Measurements from ENCODE around the gene EXOC7.
"Not testable (repeated sequence)": the region's sequence is repeated elsewhere in the genome, so short reads cannot be mapped to it uniquely, and the experiment has no call there.

EXOC7 gene

GRCh38 chr17:76042868-76043267 lies 60.7 kb downstream of the EXOC7 start:
- DNase-seq (ENCODE audit: low read depth) = not testable (repeated sequence)

GRCh38 chr17:76040376-76040775 lies 63.2 kb downstream of the EXOC7 start:
- no peak for DNase-seq (ENCODE audit: low read depth)

DNA sequence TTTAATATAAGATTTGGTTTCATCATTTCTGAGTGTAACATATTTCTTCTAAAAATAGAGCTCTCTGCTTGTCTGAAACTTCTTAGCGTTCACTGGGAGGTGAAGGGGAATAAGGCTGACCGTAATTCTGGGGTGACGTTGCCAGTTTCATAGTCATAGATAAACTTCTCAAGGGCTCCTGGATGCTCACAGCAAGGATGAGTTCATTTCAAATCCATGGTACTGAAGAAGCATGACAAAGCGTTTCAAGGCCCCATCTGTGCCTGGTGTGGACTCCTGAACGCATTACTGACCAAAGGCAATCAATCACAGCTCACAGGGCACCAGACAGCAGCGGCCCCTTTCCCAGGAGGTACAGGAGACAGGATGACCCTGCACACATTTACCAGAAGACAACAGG lies 64.5 kb downstream of the EXOC7 start:
- DNase-seq (ENCODE audit: low read depth) = no peak

- DNase-seq (ENCODE audit: low read depth) = no peak
Measured at GRCh38 chr17:76038050-76038449, 65.5 kb downstream of the EXOC7 start.

GRCh38 chr17:76036497-76037261 lies 66.9 kb downstream of the EXOC7 start:
- DNase-seq (ENCODE audit: low read depth) = no peak

DNA sequence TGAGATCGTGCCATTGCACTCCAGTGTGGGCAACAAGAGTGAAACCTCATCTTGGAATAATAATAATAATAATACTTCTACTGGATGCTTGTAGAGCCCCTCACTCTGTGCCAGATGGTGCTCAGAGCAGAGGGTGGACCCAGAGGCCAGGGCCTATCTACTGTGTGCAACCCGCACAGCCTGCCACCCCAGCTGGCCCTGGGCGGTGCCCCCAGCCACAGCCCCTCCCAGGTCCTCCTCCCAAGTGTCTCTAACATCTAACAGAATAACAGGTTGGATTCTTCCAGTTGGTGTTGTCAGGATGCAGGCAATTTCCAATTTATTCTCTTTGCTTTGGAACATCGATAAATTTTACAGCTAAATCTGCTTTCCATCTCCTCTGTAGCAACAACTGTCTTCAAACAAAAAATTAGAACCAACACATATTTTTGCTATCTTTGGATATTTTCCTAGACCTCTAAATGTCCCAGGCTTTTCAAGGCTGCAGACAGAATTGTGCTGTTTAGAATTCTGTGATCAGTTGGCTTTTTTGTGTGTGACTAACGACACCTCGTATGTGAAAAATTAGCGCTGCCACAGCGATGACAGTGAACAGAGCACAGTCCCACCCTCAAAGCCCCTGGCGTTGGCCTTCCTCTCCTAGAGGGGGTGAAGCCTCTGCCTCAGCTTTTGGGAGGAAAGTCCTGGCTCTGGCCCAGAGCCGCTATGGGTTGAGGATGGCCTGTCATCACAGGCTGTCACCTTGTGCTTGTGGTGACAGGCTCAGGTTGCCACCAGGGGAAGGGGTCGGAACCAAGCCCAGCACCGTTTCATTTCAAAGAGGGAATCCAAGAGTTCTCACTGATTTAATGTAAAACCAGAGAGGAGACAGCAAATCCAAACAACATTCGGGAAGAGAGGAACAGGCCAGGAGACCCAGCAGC lies 68.9 kb downstream of the EXOC7 start:
- no peak for DNase-seq (ENCODE audit: low read depth)

GRCh38 chr17:76033139-76033538 lies 70.4 kb downstream of the EXOC7 start:
- no peak for DNase-seq (ENCODE audit: low read depth)

GRCh38 chr17:76032780-76033108 lies 70.8 kb downstream of the EXOC7 start:
- no peak for DNase-seq (ENCODE audit: low read depth)

DNA sequence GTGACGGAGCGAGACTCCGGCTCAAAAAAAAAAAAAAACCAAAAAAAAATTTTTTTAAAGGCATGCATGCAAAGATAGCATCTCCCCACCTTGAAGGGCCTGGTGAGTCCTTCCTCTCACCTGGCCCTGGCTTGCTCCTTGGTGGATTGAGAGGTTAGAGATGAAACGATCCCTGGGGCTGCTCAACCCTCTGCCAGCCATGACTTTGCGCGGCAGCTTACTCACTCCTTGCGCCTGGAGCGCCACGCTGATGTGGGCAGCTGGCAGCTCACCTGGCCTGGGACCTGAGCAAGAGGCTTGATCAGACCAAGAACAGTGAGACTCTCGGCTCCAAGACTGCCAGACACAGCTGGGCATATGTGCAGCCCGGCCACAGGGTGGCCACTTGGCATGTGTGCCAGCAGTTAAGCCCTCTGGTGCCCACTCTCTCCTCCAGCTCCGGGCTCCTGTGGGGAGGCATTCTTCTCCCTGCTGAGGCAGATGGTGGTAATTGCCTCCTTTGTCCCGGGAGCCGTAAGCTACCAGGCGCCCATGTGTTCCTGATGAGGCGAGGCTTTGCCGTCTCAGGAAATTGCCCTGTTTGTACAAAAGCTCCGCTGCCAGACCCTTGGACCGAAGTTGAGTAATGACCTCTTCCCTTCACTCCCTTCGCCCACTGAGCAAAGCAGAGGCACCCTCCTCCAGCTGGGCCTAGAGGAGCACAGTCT lies 71.4 kb downstream of the EXOC7 start:
- no peak for DNase-seq (ENCODE audit: low read depth)
